ENCODE data around the gene SMTN. TPM values are rescaled to one million over a fixed set of nuclear protein-coding genes. Genes with fewer than 3 reads are reported as not detected.
"Not testable (repeated sequence)": the region's sequence is repeated elsewhere in the genome, so short reads cannot be mapped to it uniquely, and the experiment has no call there.

Gene SMTN
- total RNA-seq, 4 donors from 2014 or later: 173 to 294 (median 253) TPM

DNA sequence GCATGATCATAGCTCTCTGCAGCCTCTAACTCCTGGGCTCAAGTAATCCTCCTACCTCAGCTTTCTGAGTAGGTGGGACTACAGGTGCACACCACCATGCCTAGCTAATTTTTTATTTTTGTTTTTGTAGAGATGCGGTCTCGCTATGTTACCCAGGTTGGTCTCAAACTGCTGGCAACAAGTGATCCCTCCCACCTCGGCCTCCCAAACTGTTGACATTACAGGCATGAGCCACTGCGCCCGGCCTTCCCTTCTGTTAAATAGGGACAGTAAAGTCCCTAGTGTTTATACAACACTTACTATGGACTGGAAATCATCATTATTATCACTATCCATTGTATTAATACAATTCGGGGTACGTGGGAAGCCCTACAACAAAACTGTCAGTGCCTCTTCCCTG, 13.6 kb downstream of the SMTN start:
- no peaks in the 10 kb centered on the region for H3K9me3 ChIP-seq
- peaks cover 6 to 99% (median 17%) of the 10 kb centered on the region in 3 donors for H3K36me3 ChIP-seq
- no peak overlapping the region for H3K4me3 ChIP-seq
- TF ChIP-seq EP300 (IDR thresholded peaks at IDR 0.05) (no peak), POLR2A (IDR thresholded peaks at IDR 0.05) (no peak)
- TF ChIP-seq, protein P1, sequence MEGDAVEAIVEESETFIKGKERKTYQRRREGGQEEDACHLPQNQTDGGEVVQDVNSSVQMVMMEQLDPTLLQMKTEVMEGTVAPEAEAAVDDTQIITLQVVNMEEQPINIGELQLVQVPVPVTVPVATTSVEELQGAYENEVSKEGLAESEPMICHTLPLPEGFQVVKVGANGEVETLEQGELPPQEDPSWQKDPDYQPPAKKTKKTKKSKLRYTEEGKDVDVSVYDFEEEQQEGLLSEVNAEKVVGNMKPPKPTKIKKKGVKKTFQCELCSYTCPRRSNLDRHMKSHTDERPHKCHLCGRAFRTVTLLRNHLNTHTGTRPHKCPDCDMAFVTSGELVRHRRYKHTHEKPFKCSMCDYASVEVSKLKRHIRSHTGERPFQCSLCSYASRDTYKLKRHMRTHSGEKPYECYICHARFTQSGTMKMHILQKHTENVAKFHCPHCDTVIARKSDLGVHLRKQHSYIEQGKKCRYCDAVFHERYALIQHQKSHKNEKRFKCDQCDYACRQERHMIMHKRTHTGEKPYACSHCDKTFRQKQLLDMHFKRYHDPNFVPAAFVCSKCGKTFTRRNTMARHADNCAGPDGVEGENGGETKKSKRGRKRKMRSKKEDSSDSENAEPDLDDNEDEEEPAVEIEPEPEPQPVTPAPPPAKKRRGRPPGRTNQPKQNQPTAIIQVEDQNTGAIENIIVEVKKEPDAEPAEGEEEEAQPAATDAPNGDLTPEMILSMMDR (IDR thresholded peaks at IDR 0.05): no peak
- WGBS, 2 donors: 88 to 89% methylated on average over 7 of the region's 7 CpGs
- H3K27ac ChIP-seq: no peak overlapping the region
- no peak for DNase-seq (ENCODE audit: low spot score in 2 of 2)
- H3K27me3 ChIP-seq: no peaks in the 10 kb centered on the region
- H3K4me1 ChIP-seq: peaks cover 0 to 41% (median 34%) of the 10 kb centered on the region in 4 donors

DNA sequence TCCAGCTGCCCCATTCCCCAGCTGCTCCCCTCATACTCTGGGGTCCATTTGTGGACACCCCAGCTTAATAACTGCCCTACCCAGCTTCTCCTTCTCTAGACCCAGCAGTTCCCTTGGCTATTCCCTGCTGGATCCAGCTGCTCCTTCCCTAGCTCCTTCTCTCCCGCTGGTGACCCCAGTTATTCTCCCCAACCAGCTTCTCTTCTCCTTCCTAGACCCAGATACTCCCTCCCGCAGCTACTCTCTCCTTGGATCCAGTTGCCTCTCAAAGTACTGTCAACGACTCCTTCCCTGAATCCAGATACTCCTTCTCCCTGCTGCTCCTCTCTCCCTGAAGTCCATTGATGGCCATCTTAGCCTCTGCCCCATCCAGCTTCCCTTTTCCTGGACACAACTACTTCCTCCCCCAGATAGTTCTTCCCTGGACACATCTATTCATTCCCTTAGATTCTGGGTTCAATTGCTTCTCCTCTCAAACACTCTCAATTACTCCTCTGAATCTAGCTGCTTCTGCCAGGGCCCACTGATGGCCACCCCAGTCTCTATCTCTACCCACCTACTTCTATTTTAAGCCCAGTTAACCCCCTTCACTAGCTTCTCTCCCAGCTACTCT, 14.6 kb downstream of the SMTN start:
- Histone ChIP-seq H3K36me3 (peaks cover 6 to 99% (median 22%) of the 10 kb centered on the region in 3 donors), H3K4me1 (peaks cover 0 to 44% (median 27%) of the 10 kb centered on the region in 4 donors), H3K27ac (peak overlapping the region in 2 of 4 donors; percentile 12 to 24), H3K9me3 (no peaks in the 10 kb centered on the region), H3K27me3 (no peaks in the 10 kb centered on the region), H3K4me3 (no peak overlapping the region)
- 83 to 91% methylated on average over 3 of the region's 3 CpGs for WGBS, 2 donors
- no peak for TF ChIP-seq EP300 (IDR thresholded peaks at IDR 0.05)
- DNase-seq (ENCODE audit: low spot score in 2 of 2): no peak

DNA sequence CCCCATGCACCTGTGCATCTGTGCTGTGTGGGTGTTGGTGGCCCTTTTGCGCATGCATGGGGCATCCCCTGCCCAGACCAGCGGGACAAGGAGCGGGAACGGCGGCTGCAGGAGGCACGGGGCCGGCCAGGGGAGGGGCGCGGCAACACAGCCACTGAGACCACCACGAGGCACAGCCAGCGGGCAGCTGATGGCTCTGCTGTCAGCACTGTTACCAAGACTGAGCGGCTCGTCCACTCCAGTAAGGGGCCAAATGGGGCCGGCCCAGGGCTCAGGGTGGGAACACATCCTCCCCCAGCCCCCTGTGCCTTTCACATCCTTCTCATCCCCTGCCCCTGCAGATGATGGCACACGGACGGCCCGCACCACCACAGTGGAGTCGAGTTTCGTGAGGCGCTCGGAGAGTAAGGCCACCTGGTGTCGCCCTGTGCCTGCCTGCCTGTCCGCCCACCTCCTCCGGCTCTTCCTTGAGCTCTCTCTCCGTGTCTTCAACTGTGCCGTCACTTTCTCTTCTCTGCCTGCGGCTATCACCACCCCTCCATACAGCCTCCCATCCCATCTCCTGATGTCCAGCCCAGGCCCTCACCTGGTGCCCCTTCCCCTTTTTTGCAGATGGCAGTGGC, 15.7 kb downstream of the SMTN start:
- Histone ChIP-seq H3K4me3 (no peak overlapping the region), H3K4me1 (peaks cover 0 to 51% (median 25%) of the 10 kb centered on the region in 4 donors), H3K27me3 (no peaks in the 10 kb centered on the region), H3K36me3 (peaks cover 2 to 99% (median 14%) of the 10 kb centered on the region in 3 donors), H3K9me3 (no peaks in the 10 kb centered on the region), H3K27ac (peak overlapping the region in 2 of 4 donors; percentile 12 to 85)
- DNase-seq (ENCODE audit: low spot score in 2 of 2): no peak
- TF ChIP-seq, protein P1 (IDR thresholded peaks at IDR 0.05): no peak
- TF ChIP-seq EP300 (IDR thresholded peaks at IDR 0.05) (no peak), POLR2A (IDR thresholded peaks at IDR 0.05) (no peak)
- WGBS, 2 donors: 85% methylated on average over 24 to 27 of the region's 27 CpGs

DNA sequence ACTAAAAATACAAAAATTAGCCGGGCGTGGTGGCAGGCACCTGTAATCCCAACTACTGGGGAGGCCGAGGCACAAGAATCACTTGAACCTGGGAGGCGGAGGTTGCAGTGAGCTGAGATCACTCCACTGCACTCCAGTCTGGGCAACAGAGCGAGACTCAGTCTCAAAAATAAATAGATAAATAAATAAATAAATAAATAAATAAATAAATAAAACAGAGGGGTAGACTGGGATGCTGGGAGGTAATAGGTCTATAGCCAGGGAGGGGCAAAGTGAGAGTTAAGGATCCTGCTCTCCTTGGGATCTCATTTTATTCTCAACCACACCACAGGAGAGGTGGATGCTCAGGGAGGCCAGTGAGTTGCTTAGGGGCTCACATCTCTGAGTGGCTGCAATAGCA, 16.4 kb downstream of the SMTN start:
- Histone ChIP-seq H3K4me1 (peaks cover 0 to 51% (median 21%) of the 10 kb centered on the region in 4 donors), H3K27ac (peak overlapping the region in 3 of 4 donors; percentile 64 to 85 (median 85)), H3K36me3 (peaks cover 2 to 99% (median 14%) of the 10 kb centered on the region in 3 donors)
- not testable (repeated sequence) for H3K27me3 ChIP-seq; H3K4me3 ChIP-seq; H3K9me3 ChIP-seq; DNase-seq (ENCODE audit: low spot score in 2 of 2)
- 93 to 97% methylated on average over 5 of the region's 5 CpGs for WGBS, 2 donors

DNA sequence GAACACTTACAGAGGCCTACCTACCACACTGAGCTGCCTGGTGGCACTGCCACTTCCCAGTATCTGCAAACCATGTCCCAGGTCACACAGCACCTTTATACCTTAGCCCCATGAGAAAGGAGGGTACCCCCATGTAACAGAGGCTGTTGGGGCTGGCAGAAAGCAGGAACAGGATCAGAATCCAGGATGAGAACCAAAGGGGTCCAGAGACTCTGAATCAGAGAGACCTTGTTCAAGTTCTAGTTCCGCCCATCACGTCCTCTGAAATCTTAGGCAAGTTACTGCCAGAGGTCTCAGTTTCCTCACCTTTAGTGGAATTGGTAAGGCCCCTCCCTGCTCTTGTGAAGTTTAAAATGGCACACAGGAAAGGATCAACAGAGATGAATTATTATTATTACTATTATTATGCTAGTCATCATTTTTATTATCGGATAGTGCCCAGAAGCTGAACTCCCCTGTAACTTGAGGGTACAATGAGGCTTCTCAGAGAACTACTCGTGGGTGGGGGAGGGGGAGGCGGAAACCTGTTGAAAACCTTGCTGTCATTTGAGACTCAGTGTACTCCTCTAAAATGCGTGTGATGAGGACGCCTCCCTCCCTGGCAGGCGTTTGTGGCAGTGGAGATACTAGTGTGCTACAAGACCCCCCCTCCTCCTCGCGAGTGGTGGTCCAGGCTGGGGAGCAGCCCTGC, 17.0 kb downstream of the SMTN start:
- Histone ChIP-seq H3K36me3 (peaks cover 2 to 99% (median 14%) of the 10 kb centered on the region in 3 donors), H3K27ac (peak overlapping the region; percentile 0 to 85 (median 74)), H3K4me3 (no peak overlapping the region), H3K4me1 (peaks cover 0 to 51% (median 20%) of the 10 kb centered on the region in 4 donors), H3K27me3 (no peaks in the 10 kb centered on the region), H3K9me3 (no peaks in the 10 kb centered on the region)
- DNase-seq (ENCODE audit: low spot score in 2 of 2): no peak
- TF ChIP-seq, protein P1 (IDR thresholded peaks at IDR 0.05): no peak
- no peak for TF ChIP-seq EP300 (IDR thresholded peaks at IDR 0.05)
- TF ChIP-seq POLR2A (IDR thresholded peaks at IDR 0.05): no peak
- 54 to 75% methylated on average over 10 of the region's 10 CpGs for WGBS, 2 donors

All from tibial nerve (tissue), 4 donors.